Femur (tissue), 1 donor: ENCODE results near the gene IFNA8.
"Not testable (repeated sequence)": the region's sequence is repeated elsewhere in the genome, so short reads cannot be mapped to it uniquely, and the experiment has no call there.

Experiments
- DNase-seq: peaks from one replicate; pipeline ENCODE4 v3.0.0-alpha.2; 2017

Gene IFNA8

DNA sequence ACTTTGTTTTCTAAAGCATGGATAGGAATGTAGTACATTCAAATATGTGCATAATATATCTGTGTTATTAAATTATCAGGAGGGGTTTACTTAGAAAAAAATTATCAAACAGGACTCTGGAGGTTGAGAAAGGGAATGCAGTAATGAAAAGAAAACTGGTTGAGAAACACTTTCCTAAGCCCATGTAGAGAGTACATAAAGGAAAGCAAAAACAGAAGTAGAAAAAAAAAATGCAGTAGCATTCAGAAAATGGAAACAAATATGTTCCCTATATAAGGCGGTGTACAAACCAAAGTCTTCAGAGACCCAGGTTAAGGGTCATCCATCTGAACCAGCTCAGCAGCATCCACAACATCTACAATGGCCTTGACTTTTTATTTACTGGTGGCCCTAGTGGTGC is at the start of gene IFNA8:
IFNA8 (plus strand) TSS at position 301 of the 400 bp plus-strand sequence; CDS start at position 361, 60 bp downstream.
- no peak for DNase-seq

DNA sequence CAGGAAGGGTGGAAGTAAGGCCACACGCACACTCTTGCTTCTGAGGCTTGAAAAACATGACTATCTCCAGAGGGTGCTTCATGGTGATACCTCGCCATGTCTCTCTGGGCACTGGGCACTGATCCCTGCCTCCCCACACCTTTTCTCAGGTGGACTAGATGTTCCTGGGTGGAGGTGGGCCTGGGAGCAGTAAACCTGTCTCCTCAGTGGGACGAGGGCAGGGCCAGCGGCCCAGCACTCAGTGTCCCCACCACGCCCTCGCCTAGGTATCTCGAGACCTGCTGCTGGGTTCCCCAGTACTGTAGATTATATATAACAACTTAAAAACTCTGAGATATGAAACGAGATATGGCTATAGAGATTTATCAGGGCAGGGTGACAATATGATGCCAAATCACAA is 46.6 kb upstream of the IFNA8 start:
- no peak for DNase-seq

DNA sequence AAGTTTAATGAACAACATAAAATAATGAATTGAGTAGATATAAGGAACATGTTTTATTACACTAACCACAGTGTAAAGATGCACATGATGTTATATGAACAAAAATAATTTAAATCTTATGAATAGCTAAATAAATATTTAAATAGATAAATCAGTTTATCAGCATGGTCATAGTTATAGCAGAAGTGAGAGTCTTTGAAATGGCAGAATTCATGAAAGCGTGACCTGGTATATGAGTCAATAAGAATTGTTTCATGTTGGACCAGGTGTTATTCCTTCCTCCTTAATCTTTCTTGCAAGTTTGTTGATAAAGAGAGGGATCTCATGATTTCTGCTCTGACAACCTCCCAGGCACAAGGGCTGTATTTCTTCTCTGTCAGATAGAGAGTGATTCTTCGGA is 41.7 kb upstream of the IFNA8 start:
- not testable (repeated sequence) for DNase-seq

DNA sequence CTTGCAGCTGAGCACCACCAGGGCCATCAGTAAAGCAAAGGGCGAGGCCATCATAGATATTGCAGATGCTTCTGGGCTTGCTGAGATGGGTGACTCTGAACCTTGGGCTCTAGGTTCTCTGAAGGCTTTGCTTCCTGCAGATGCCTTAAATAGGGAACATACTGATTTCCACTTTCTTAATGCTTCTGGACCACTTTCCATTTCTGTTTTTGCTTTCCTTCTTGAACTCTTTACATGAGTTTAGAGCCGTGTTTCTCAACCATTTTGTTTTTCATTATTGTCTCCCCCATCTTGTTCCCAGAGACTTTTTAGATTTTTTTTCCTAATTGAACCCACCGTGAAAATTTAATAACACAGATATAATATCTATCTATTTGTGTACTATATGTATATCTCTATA is 41.0 kb upstream of the IFNA8 start, which contains the start of gene IFNA13:
IFNA13 (minus strand) TSS at position 101 of the 400 bp plus-strand sequence; CDS start at position 54, 47 bp downstream.
- DNase-seq, result no peak

DNA sequence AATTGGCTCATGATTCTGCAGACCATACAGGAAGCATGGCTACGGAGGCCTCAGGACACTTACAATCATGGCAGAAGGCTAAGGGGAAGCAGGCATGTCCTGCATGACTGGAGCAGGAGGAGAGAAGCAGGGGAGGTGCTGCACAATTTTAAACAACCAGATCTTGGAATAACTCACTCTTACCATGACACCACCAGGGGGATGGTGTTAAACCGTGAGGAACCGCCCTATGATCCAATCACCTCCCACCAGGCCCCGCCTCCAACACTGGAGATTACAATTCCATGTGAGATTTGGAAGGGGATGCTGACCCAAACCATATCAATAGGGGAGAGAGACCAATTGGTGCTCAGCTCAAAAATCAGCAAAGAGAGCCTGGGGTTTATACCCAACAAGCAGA is 37.5 kb upstream of the IFNA8 start:
- not testable (repeated sequence) for DNase-seq

DNA sequence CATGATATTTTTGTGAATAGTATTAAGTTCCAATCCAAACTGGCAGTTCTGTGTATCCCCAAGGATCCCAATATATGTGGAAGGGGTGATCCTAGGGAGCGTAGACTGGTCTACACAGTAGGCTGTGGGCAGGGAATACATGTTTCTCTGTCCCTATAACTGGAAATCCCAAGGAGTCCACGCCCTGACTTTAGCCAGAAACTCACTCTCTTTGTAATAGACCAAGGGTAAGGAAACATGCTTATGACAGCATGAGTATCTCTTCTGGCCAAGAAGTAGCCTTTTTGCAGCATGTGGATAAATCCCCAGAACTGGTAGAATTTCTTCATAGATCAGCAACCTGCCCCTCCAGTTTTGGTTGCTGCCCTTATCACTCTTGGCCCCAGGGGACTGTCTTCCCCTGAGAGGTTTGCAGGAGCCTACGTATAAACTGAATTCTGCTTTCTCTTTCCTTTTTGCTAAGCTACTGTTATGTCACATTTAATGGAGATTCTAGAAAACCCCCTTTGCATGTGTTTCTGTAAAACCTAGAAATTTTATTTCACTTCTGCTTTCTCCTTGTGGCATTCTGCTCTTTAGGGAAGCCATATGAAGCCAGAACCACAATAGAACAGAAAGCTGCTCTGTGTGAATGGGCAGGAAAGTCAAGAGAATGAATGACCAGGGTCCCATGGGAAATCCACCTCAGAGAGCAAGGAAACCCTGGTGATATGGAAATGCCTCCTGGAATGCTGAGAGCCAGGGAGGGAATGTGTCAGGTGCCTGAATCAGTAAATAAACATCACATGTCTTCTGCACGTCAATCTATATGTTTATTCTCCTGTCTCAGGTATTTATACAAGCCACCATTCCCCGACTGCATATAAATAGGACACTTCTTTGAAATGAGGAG is 27.2 kb upstream of the IFNA8 start:
- DNase-seq, result peak; percentile 28

DNA sequence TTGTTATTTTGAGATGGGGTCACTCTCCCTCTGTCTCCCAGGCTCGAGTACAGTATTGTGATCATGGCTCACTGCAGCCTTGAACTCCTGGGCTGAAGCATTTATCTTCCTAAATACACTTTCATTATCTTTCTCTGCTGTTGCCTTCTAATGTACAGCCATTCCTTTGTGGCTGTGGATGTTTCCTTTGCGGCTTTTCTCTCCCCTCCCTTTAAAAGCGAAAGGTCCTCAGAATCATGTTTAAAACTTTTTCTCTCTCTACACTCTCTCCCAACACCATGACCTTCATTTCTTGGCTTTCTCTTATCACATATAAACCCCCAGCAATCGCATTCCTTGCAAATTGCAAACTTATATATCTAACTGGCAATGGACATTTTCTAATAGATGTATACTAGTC is 25.3 kb upstream of the IFNA8 start:
- DNase-seq, result no peak

DNA sequence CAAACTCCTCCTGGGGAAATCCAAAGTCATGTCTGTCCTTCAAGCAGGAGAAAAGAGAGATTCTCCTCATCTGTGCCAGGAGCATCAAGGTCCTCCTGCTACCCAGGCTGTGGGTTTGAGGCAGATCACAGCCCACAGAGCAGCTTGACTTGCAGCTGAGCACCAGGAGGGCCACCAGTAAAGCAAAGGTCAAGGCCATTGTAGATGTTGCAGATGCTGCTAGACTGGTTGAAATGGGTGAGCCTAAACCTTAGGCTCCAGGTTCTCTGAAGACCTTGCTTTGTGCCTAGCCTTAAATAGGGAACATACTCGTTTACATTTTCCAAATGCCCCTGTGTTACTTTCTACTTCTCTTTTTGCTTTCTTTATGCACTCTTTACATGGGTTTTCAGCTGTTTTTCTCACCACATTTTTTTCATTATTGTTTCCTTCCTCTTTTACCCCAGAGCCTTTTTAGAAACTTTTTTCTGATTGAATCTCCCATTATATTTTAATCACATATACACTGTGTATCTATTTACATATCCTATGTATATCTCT is 23.7 kb upstream of the IFNA8 start, which contains the start of gene IFNA2:
IFNA2 (minus strand) TSS at position 268 of the 540 bp plus-strand sequence; CDS start at position 199, 69 bp downstream.
- no peak for DNase-seq

DNA sequence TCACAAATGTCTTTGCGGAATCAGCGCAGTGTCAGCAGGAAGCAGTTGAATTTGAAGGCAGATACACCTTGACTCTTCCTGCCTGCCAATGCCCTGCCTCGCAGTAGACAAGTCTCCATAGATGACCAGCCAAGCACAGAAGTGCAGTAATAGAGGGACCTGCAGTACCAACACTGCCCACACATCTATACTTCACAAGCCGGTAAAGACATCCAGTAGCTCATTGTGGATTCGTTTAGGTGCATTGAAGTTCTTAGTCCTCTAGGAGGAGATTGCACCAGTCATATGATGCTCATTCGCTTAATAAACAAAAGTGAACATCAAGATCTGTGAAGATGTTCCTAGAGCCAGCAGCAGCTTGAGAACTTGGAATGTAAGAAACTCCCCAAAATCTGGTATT is 16.6 kb upstream of the IFNA8 start:
- no peak for DNase-seq

DNA sequence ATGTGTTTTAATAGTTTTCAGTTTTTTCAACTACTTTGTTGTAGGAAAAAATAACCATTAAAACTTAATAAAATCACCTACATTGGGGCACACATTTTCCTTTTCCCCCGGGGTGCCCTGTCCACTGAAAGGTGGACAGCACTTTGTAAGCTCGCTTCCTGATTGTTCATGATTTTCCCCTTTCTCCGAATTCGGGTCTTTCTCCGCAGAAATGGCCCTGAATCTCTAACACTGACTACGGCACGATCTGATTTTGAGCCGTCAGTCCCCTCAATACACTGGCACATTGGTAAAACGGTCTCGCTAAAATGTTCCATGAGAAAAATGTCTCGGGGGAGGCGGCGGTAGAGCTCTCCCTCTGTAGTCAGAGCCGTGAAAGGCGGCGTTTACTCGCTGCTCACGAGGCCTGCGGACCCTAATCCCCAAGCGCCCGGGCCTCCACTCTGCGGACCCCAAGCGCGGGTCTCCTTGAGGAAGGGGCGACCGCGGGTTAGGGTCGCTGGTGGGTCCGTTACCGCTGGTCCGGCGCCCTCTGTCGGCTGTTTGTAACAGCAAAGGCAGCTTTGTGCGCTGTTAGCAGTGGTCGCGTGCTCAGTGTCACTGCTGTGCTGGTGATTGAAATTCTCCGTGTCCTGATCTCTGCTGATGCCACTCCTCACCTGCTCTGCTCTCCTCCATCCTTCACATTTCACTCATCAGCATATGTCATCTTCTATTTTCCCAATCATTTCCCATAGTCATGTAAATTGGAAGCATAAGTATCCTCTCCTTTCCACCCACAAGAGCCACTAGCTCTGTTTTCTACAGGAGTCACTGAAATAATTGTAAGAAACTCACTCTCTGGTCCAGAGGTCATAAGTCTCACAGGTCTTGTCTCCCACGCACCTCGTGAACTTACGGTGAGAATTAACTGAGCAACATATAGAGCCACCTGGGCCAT is 12.9 kb upstream of the IFNA8 start:
- DNase-seq, result peak; percentile 47

DNA sequence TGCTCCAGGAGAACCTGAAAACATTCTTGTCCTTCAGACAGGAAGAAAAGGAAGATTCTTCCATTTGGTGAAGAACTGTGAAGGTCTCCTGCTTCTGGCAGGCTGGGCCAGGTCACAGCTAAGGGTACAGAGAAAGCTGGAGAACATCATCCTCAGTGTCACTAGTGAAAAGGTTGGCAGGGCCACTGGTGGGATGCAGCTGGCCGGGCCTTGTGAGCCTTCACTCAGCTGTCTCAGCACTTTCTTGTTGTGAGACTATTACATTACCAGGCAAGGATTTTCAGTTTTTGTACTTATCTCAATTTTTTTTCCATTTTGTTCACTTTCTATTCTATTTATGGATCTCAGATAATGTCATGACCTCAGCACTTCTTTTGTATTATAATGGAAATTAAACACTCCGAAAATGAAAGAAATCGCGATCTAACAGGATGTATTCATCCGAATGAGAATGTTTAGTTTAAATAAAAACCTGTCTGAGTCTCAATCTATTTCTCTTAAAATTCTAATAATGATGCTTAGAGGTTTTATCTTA is 9.9 kb upstream of the IFNA8 start:
- DNase-seq, result no peak

DNA sequence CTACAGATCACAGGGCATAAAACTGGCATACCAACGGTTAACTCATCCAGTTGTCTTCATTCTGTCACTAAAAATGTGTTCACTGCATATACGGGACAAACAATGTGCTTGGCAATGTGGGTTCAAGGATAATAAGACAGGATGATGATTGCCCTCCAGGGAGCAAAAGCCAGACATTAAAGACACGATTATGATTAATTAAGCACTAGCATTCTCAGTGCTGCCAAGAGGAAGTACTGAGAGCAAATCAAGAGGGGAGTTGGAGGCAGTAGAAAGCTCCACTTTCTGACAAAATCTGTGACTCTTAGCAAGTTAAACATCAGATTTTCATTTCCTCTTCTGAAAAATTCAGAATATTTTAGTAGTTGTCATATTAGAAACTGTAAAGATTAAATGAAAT is 9.0 kb upstream of the IFNA8 start:
- no peak for DNase-seq

DNA sequence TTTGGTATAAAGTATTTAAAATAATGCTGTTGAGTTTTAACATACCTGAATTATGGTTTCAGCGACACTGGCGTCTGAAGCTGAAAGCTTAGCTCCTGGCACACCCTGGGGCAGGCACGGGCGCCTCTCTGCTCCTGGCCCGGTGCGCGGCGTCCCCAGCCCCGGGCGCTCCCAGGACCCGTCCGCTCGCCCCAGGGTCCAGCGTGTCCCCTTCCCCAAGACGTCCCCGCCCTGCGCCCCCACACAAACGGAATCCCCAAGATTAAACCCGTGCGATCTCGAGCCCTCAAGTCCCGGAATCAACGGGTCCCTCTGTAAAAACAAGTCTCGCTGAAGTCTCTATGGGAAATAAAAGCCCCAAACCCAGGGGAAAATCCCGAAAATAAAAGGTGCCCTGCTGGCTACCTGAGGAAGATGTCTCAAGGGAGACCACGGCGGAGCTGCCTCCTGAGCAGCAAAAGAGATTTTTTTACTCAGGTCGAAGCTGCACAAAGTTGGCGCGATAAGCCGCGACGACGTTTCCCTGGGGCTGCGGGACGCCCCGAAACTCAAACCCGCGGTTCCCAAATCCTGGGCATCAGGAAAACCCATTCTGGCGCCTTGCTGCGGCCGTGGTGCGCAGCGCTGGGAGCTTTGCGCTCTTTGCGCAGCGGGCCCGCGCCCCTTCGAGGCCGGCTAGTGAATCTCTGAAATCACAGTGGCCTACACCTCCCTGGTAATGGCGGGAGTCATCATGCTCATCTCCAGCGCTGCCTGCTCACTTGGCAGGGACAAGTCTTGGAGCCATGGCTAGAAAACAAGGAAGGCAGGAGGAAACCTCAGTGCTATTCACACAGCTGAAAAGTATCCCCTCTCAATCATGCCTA is 6.3 kb upstream of the IFNA8 start:
- DNase-seq, result no peak

DNA sequence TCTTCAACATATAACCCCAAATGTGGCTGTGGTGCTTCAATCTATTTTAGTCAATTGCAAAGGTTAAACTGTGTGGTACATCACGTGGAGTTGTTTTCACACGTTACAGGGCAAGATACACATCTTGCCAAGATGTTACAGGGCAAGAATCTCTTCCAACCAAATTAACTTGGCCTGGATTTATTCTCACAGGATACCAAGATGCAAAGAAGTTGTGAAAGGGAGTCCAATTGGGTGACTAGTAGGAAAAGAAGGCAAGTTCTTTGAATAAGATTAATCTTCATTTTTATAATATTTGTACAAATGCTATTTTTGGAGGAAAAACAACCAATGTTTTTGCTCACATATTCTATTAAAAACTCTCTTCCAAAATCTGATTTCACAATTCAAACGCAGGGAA is 4.8 kb upstream of the IFNA8 start:
- DNase-seq, result no peak

DNA sequence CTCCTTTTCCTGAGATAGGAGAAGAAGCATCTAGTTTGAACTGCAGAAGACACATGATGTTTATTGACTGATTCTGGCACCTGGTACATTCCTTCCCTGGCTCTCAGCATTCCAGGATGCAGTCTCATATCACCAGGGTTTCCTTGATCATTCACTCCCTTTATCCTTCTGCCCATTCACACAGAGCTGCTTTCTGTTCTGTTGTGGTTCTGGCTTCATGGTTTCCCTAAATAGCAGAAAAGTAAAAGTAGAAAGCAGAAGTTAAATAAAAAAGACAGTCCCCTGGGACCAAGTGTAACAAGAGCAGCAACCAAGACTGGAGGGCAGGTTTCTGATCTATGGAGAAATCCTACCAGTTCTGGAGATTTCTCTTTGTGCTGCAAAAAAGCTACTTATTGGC is 3.2 kb downstream of the IFNA8 start:
- no peak for DNase-seq

DNA sequence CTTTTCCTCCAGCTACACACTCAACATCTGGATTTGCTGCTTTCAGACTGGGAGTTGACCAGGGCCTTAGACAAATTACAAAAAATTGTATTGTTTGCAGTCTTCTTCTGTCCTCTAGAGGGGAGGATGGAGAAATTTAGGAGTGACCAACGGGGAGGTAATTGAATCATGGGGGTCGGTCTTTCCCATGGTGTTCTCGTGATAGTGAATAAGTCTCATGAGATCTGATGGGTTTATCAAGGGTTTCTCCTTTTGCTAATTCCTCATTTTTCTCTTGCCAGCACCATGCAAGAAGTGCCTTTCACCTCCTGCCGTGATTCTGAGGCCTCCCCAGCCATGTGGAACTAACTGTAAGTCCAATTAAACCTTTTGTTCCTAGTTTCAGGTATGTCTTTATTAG is 4.2 kb downstream of the IFNA8 start:
- no peak for DNase-seq

DNA sequence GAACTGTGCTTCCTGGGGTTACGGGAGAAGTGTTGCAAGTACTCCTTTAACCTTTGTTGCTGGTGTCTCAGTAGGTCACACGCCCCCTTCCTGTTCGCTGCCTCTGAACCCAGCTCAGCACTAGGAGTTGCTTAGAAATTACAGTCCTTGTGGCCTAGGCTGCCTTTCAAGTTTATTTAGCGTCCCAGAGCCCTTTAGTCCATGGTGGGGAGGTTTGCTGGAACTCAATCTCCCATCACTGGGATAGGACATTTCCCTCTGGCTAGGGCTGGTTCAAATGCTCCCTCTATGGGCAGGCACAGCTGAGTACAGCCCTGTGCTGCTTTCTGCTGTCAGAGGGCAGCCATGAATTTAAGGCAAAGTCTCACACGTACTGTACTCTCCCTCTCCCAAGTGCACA is 4.7 kb downstream of the IFNA8 start:
- DNase-seq, result no peak

DNA sequence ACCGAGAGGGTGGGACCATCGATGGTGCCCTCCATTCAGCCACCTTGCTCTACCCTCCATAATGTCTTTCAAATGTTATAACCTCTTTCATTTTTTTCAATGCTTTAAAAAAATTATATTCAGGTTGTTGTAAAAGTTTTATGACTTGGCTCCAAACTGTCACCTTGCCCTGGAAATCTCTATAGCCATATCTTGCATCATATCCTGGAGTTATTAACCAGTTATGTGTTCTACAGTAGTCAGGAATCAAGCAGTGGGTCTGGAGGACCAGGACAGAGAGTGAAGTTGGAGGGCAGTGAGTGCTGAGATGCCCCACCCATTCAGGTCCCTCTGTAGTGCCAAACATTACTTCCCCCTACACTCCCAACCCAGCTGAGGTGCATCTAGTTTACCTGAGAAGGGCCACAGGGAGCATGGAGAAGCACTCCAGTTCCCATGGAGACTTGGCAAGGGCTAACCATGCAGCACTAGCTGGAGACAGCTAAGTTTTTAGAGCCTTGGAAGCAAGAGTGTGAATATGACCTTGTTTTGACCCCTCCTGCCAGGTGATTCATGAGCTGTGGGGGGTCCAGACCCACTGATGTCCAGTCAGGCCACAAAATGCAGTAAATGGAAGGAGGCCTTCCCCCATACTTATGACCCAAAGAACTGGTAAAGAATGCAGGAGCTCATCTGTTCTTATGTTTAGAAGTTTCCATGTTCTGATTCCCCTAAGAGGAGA is 5.5 kb downstream of the IFNA8 start:
- no peak for DNase-seq

DNA sequence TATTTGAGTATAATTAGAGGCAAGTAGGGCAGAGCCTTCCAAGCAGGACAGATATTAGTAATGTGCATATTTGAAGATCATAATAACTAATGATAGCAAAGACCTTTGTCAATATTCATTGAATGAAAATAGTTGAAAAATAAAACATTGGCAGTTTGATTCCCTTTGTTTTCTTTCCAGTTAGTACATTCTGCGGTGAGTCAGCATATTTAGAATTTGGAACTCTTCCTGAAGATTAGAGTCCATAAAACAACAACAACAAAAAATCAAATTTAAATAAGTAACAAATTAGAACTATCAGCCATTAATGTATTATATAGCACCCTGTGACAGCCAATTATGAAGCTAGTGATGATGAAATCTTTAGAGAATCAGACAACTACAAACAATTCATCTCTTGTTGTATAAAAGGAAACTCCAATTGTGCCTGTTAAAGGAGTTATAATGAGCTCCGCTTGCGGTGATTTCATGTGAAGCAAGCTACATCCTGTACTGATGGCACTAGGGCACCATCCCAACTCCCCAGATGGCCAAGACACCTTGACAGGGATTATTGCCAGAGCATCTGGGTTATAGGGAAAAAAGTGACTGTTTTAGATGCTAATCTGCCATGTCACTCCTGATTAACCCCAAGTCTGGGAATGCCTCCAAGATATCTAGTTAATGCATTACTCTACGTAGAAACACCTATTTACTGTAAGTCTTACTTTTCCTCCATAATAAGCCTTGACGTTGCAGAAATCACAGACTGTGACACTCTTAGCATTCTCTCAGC is 6.8 kb downstream of the IFNA8 start:
- DNase-seq, result no peak

DNA sequence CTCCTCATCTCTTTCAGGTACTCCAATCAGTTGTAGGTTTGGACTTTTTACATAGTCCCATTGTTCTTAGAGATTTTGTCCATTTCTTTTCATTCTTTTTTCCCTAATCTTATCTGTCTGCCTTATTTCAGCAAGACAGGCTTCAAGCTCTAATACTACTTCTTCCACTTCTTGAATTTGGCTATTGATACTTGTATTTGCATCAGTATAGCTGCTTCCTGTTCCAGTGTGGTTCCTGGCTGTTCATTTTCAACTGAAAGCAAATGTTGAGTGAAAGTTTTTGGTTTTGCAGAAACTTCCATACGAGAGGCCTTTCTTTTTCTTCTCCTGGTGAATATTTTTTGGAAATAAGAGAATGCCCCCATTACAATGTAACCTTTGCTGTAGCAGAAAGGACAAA is 19.3 kb downstream of the IFNA8 start:
- no peak for DNase-seq
